Activated naive CD4-positive, alpha-beta T cell treated with anti-CD3 and anti-CD28 coated beads, Interleukin-2, amount 50 U/mL, for 24 hours (primary cell): Measurements from ENCODE around the gene PDGFRB.

ENCODE experiments used
- H3K27ac Mint-ChIP-seq: one replicate; pipeline ENCODE4 v1.8.0; 2021; ENCODE audit warnings: mild to moderate bottlenecking, mixed read lengths
- H3K27me3 Mint-ChIP-seq: one replicate; pipeline ENCODE4 v1.8.0; 2021; ENCODE audit warnings: mixed read lengths
- H3K36me3 Mint-ChIP-seq: one replicate; pipeline ENCODE4 v1.8.0; 2021; ENCODE audit warnings: mixed read lengths
- H3K4me1 Mint-ChIP-seq: one replicate; pipeline ENCODE4 v1.8.0; 2021; ENCODE audit warnings: mixed read lengths
- H3K4me3 Mint-ChIP-seq: one replicate; pipeline ENCODE4 v1.8.0; 2021; ENCODE audit warnings: mild to moderate bottlenecking, mixed read lengths
- H3K9me3 Mint-ChIP-seq: one replicate; pipeline ENCODE4 v1.8.0; 2021; ENCODE audit warnings: mixed read lengths

The PDGFRB gene

GRCh38 chr5:150113047-150113744 lies 42.4 kb downstream of the PDGFRB start:
- Mint-ChIP-seq H3K9me3 (no peaks in the 10 kb centered on the region), H3K27ac (no peak overlapping the region), H3K4me1 (no peaks in the 10 kb centered on the region), H3K36me3 (no peaks in the 10 kb centered on the region), H3K27me3 (peaks cover 1% of the 10 kb centered on the region), H3K4me3 (no peak overlapping the region)

GRCh38 chr5:150112201-150113046 lies 43.2 kb downstream of the PDGFRB start:
- Mint-ChIP-seq H3K4me3 (no peak overlapping the region), H3K9me3 (no peaks in the 10 kb centered on the region), H3K27me3 (peaks cover 1% of the 10 kb centered on the region), H3K36me3 (no peaks in the 10 kb centered on the region), H3K4me1 (no peaks in the 10 kb centered on the region), H3K27ac (no peak overlapping the region)

GRCh38 chr5:150111122-150111521 lies 44.5 kb downstream of the PDGFRB start:
- Mint-ChIP-seq H3K27ac (no peak overlapping the region), H3K9me3 (no peaks in the 10 kb centered on the region), H3K36me3 (no peaks in the 10 kb centered on the region), H3K4me1 (no peaks in the 10 kb centered on the region), H3K4me3 (no peak overlapping the region), H3K27me3 (peaks cover 1% of the 10 kb centered on the region)

GRCh38 chr5:150109921-150110320 lies 45.7 kb downstream of the PDGFRB start:
- no peaks in the 10 kb centered on the region for H3K4me1 Mint-ChIP-seq
- no peak overlapping the region for H3K4me3 Mint-ChIP-seq
- peaks cover 1% of the 10 kb centered on the region for H3K27me3 Mint-ChIP-seq
- H3K9me3 Mint-ChIP-seq = no peaks in the 10 kb centered on the region
- H3K36me3 Mint-ChIP-seq = no peaks in the 10 kb centered on the region
- no peak overlapping the region for H3K27ac Mint-ChIP-seq

- no peak overlapping the region for H3K27ac Mint-ChIP-seq
- H3K4me3 Mint-ChIP-seq = no peak overlapping the region
- H3K9me3 Mint-ChIP-seq = no peaks in the 10 kb centered on the region
- H3K36me3 Mint-ChIP-seq = no peaks in the 10 kb centered on the region
- H3K27me3 Mint-ChIP-seq = peaks cover 1% of the 10 kb centered on the region
- no peaks in the 10 kb centered on the region for H3K4me1 Mint-ChIP-seq
Measured at GRCh38 chr5:150108711-150109514, 46.7 kb downstream of the PDGFRB start.

- H3K27ac Mint-ChIP-seq = no peak overlapping the region
- no peaks in the 10 kb centered on the region for H3K36me3 Mint-ChIP-seq
- H3K27me3 Mint-ChIP-seq = peaks cover 1% of the 10 kb centered on the region
- H3K4me1 Mint-ChIP-seq = no peaks in the 10 kb centered on the region
- H3K4me3 Mint-ChIP-seq = no peak overlapping the region
- H3K9me3 Mint-ChIP-seq = no peaks in the 10 kb centered on the region
Measured at GRCh38 chr5:150107909-150108447, 47.7 kb downstream of the PDGFRB start.

GRCh38 chr5:150106674-150107426 lies 48.8 kb downstream of the PDGFRB start:
- H3K4me1 Mint-ChIP-seq = no peaks in the 10 kb centered on the region
- H3K36me3 Mint-ChIP-seq = no peaks in the 10 kb centered on the region
- H3K4me3 Mint-ChIP-seq = no peak overlapping the region
- H3K27ac Mint-ChIP-seq = no peak overlapping the region
- H3K9me3 Mint-ChIP-seq = no peaks in the 10 kb centered on the region
- no peaks in the 10 kb centered on the region for H3K27me3 Mint-ChIP-seq

- Mint-ChIP-seq H3K27ac (no peak overlapping the region), H3K4me1 (no peaks in the 10 kb centered on the region), H3K27me3 (no peaks in the 10 kb centered on the region)
Measured at GRCh38 chr5:150105928-150106615, 49.6 kb downstream of the PDGFRB start.

GRCh38 chr5:150104550-150104870 lies 51.1 kb downstream of the PDGFRB start:
- no peak overlapping the region for H3K4me3 Mint-ChIP-seq
- H3K9me3 Mint-ChIP-seq = no peaks in the 10 kb centered on the region
- no peak overlapping the region for H3K27ac Mint-ChIP-seq
- H3K36me3 Mint-ChIP-seq = no peaks in the 10 kb centered on the region
- peaks cover under 1% of the 10 kb centered on the region for H3K27me3 Mint-ChIP-seq
- no peaks in the 10 kb centered on the region for H3K4me1 Mint-ChIP-seq

More at GRCh38 chr5:150105928-150106615, 49.6 kb downstream of the PDGFRB start:
- Mint-ChIP-seq H3K36me3 (no peaks in the 10 kb centered on the region), H3K9me3 (no peaks in the 10 kb centered on the region), H3K4me3 (no peak overlapping the region)

GRCh38 chr5:150103678-150104549 lies 51.7 kb downstream of the PDGFRB start:
- Mint-ChIP-seq H3K4me1 (no peaks in the 10 kb centered on the region), H3K36me3 (no peaks in the 10 kb centered on the region), H3K27me3 (peaks cover 2% of the 10 kb centered on the region), H3K4me3 (no peak overlapping the region), H3K27ac (no peak overlapping the region), H3K9me3 (no peaks in the 10 kb centered on the region)

GRCh38 chr5:150101023-150101422 lies 54.6 kb downstream of the PDGFRB start:
- no peaks in the 10 kb centered on the region for H3K9me3 Mint-ChIP-seq
- peaks cover 4% of the 10 kb centered on the region for H3K27me3 Mint-ChIP-seq
- H3K36me3 Mint-ChIP-seq = no peaks in the 10 kb centered on the region
- no peak overlapping the region for H3K4me3 Mint-ChIP-seq
- H3K27ac Mint-ChIP-seq = no peak overlapping the region
- no peaks in the 10 kb centered on the region for H3K4me1 Mint-ChIP-seq

GRCh38 chr5:150097152-150097551 lies 58.5 kb downstream of the PDGFRB start:
- H3K4me3 Mint-ChIP-seq = no peak overlapping the region
- no peak overlapping the region for H3K27ac Mint-ChIP-seq
- no peaks in the 10 kb centered on the region for H3K9me3 Mint-ChIP-seq
- no peaks in the 10 kb centered on the region for H3K4me1 Mint-ChIP-seq
- H3K27me3 Mint-ChIP-seq = peaks cover 14% of the 10 kb centered on the region
- H3K36me3 Mint-ChIP-seq = no peaks in the 10 kb centered on the region

- H3K4me1 Mint-ChIP-seq = no peaks in the 10 kb centered on the region
- H3K27ac Mint-ChIP-seq = no peak overlapping the region
- no peaks in the 10 kb centered on the region for H3K36me3 Mint-ChIP-seq
- H3K9me3 Mint-ChIP-seq = no peaks in the 10 kb centered on the region
- H3K27me3 Mint-ChIP-seq = peaks cover 23% of the 10 kb centered on the region
- no peak overlapping the region for H3K4me3 Mint-ChIP-seq
Measured at GRCh38 chr5:150092159-150092787, 63.4 kb downstream of the PDGFRB start.
